HL-60 (cell line): ENCODE results near the gene PPA1.

Experiments used
- CTCF ChIP-seq: IDR thresholded peaks from one replicate; pipeline ENCODE4 v1.5.1; 2011; ENCODE audit warnings: low read length, control low read depth, inconsistent platforms; ENCODE audit not compliant: insufficient read depth
- GABPA ChIP-seq: IDR thresholded peaks from 2 replicates; pipeline ENCODE4 v1.6.1; 2012; ENCODE audit warnings: low read depth

GRCh38 chr10:70158113-70158512 lies 75.1 kb downstream of the PPA1 start:
- TF ChIP-seq GABPA (no peak), CTCF (no peak)
